Measurements from ENCODE around the gene SMU1. TPM values are rescaled to one million over a fixed set of nuclear protein-coding genes. Genes with fewer than 3 reads are reported as not detected.

Gene SMU1
- total RNA-seq, 1 experiment from 2014 or later = 30.3 TPM

DNA sequence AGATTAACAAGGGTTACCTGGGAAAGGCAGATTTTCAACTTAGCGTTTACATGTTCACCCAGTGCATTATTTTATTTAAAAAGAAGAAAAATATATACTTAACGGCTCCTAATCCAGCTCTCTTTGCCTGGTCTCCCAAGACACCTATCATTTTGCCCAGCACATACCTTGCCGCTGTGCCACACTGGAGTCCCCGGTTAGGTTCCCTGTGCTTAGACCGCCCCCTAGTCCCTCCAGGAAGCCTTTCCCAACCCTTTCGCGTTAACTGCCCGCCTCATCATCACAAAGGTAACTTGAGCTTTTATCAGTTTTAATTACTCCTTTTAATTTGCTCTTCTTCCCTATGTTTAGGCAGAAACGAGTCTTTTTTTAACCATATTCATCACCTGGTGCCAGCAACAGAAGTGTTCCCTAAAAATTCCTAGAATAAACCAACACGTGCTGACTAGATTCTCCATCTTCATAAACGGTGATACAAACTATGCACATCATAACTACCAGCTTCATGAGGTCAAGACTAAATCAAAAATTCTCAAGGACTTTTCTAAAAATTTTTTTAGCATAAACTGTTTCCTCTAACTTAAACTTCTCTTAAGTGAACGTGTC lies 31.7 kb downstream of the SMU1 start:
- POLR2A ChIA-PET = interaction anchor here (0.6 to 1.4 kb wide), 2 partner anchors 19 to 20 kb away, joined by 3 read pairs; partner anchors contain the start of gene DNAJA1
- Histone ChIP-seq H3K4me3 (ENCODE audit: low read depth in 2 of 2, low read length in 2 of 2) (peak overlapping the region; percentile 60 to 72), H3K27ac (ENCODE audit: low read length) (peak overlapping the region; percentile 93), H3K4me1 (ENCODE audit: control insufficient read depth, insufficient read depth, low read length) (peaks cover 23% of the 10 kb centered on the region), H3K9me3 (ENCODE audit: control insufficient read depth, insufficient read depth, low read depth, low read length) (no peaks in the 10 kb centered on the region), H3K27me3 (ENCODE audit: control insufficient read depth, insufficient read depth, low read length) (no peaks in the 10 kb centered on the region), H3K36me3 (ENCODE audit: control insufficient read depth, insufficient read depth, low read length) (peaks cover 11% of the 10 kb centered on the region)
- intact Hi-C loops (cut with micrococcal nuclease; ENCODE audit: unreplicated experiment) = no loop called here
- CTCF ChIA-PET = interaction anchor here (1.2 kb wide), 1 partner anchor 20 kb away, joined by 3 read pairs; no protein-coding TSS in a partner anchor
- peak; percentile 83 for ATAC-seq
- in situ Hi-C loops (cut with HindIII; ENCODE audit: low pct_unique_long_range_greater_than_20kb, low sequenced_read_pairs) = no loop called here
- peak; percentile 27 for DNase-seq (ENCODE audit: low read depth, low spot score)
- no TSS peak for BruUV-seq (replicated peaks)
- TF ChIP-seq, protein P1, sequence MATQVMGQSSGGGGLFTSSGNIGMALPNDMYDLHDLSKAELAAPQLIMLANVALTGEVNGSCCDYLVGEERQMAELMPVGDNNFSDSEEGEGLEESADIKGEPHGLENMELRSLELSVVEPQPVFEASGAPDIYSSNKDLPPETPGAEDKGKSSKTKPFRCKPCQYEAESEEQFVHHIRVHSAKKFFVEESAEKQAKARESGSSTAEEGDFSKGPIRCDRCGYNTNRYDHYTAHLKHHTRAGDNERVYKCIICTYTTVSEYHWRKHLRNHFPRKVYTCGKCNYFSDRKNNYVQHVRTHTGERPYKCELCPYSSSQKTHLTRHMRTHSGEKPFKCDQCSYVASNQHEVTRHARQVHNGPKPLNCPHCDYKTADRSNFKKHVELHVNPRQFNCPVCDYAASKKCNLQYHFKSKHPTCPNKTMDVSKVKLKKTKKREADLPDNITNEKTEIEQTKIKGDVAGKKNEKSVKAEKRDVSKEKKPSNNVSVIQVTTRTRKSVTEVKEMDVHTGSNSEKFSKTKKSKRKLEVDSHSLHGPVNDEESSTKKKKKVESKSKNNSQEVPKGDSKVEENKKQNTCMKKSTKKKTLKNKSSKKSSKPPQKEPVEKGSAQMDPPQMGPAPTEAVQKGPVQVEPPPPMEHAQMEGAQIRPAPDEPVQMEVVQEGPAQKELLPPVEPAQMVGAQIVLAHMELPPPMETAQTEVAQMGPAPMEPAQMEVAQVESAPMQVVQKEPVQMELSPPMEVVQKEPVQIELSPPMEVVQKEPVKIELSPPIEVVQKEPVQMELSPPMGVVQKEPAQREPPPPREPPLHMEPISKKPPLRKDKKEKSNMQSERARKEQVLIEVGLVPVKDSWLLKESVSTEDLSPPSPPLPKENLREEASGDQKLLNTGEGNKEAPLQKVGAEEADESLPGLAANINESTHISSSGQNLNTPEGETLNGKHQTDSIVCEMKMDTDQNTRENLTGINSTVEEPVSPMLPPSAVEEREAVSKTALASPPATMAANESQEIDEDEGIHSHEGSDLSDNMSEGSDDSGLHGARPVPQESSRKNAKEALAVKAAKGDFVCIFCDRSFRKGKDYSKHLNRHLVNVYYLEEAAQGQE (IDR thresholded peaks at IDR 0.05; ENCODE audit: insufficient read depth in 1 of 2, low read depth in 2 of 2, low read length in 1 of 2) = no peak
- TF ChIP-seq, protein P2, sequence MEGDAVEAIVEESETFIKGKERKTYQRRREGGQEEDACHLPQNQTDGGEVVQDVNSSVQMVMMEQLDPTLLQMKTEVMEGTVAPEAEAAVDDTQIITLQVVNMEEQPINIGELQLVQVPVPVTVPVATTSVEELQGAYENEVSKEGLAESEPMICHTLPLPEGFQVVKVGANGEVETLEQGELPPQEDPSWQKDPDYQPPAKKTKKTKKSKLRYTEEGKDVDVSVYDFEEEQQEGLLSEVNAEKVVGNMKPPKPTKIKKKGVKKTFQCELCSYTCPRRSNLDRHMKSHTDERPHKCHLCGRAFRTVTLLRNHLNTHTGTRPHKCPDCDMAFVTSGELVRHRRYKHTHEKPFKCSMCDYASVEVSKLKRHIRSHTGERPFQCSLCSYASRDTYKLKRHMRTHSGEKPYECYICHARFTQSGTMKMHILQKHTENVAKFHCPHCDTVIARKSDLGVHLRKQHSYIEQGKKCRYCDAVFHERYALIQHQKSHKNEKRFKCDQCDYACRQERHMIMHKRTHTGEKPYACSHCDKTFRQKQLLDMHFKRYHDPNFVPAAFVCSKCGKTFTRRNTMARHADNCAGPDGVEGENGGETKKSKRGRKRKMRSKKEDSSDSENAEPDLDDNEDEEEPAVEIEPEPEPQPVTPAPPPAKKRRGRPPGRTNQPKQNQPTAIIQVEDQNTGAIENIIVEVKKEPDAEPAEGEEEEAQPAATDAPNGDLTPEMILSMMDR (IDR thresholded peaks at IDR 0.05) = peak; percentile 84

DNA sequence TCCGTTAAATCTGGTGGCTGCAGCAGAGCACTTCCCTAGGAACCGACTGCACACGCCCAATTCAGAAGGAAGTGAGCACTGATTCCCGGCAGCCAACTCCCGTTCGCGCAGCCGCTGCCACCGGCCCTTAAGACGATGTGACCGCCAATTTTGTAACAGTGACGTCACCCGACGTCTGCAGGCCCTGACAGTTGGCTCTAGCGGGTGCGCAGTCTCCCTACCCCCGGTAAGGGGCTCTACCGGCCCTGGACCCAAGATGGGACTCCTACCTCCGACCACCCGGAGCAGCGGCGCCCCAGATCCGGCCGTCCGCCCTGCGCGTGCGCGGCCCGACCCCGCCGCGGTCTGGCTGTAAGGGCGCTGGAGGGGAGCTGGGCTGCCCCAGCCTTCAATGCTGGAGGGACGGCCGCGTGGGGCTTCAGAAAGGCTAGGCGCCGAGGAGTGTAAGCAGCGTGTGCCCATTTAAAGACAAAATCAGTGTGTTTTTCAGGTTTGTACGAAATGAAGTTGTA lies 32.3 kb downstream of the SMU1 start:
- peaks cover 13% of the 10 kb centered on the region for H3K36me3 ChIP-seq (ENCODE audit: control insufficient read depth, insufficient read depth, low read length)
- TF ChIP-seq POLR2AphosphoS5 (IDR thresholded peaks at IDR 0.05; ENCODE audit: low read depth, low read length) = peak; percentile 84
- TF ChIP-seq, protein P2 (IDR thresholded peaks at IDR 0.05) = no peak
- 0 out of 2 replicates have a peak, but pooled peaks have one; percentile 78 for TF ChIP-seq SIN3A (IDR thresholded peaks at IDR 0.05; ENCODE audit: borderline replicate concordance, insufficient read depth, low read depth, low read length)
- TF ChIP-seq TCF7L2 (IDR thresholded peaks at IDR 0.05; ENCODE audit: low read depth, low read length) = no peak; the same call in 1 of the 2 replicates
- intact Hi-C loops (cut with micrococcal nuclease; ENCODE audit: unreplicated experiment) = no loop called here
- in situ Hi-C loops (cut with HindIII; ENCODE audit: low pct_unique_long_range_greater_than_20kb, low sequenced_read_pairs) = no loop called here
- H3K4me3 ChIP-seq (ENCODE audit: low read depth in 2 of 2, low read length in 2 of 2) = peak overlapping the region; percentile 60 to 72
- peaks cover 23% of the 10 kb centered on the region for H3K4me1 ChIP-seq (ENCODE audit: control insufficient read depth, insufficient read depth, low read length)
- no peaks in the 10 kb centered on the region for H3K27me3 ChIP-seq (ENCODE audit: control insufficient read depth, insufficient read depth, low read length)
- no peaks in the 10 kb centered on the region for H3K9me3 ChIP-seq (ENCODE audit: control insufficient read depth, insufficient read depth, low read depth, low read length)
- peak overlapping the region; percentile 93 for H3K27ac ChIP-seq (ENCODE audit: low read length)
- ChIA-PET CTCF (interaction anchor here (0.6 to 1.2 kb wide), 3 partner anchors 20 to 111 kb away, joined by 3 to 9 read pairs (median 6); no protein-coding TSS in a partner anchor), POLR2A (interaction anchor here (1.4 kb wide), 1 partner anchor 18 kb away, joined by 3 read pairs; no protein-coding TSS in a partner anchor)
- ATAC-seq = peak; percentile 90
- no TSS peak for BruUV-seq (replicated peaks)
- peak; percentile 73 for DNase-seq (ENCODE audit: low read depth, low spot score)

Data from Panc1 (cell line).